GM12872 (cell line): ENCODE data around the gene AOX1.

Source experiments
- TF ChIP-seq, protein P1 (sequence below): IDR thresholded peaks from 3 replicates; pipeline ENCODE4 v1.5.1; 2011; ENCODE audit warnings: low read depth, mild to moderate bottlenecking, low read length, moderate library complexity; ENCODE audit not compliant: insufficient read depth

AOX1 gene

DNA sequence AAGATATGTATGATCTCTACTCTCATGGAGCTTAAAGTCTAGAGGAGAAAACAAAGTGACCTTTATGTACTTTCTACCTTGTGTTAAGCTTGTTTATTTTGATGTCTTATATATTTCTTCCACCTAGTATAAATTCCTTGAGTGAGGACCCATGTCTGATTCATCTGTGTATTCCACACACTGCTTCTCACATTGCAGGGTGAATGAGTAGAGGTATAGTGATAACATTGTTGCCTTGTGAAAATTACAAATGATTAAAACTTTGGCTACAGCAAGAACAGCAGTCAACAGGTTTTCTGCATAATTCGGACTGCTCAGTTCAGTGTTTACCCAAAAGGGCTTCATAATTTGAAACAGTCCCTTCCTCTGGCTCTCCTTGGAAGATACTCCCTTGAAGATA, 36.3 kb downstream of the AOX1 start:
- TF ChIP-seq, protein P1, sequence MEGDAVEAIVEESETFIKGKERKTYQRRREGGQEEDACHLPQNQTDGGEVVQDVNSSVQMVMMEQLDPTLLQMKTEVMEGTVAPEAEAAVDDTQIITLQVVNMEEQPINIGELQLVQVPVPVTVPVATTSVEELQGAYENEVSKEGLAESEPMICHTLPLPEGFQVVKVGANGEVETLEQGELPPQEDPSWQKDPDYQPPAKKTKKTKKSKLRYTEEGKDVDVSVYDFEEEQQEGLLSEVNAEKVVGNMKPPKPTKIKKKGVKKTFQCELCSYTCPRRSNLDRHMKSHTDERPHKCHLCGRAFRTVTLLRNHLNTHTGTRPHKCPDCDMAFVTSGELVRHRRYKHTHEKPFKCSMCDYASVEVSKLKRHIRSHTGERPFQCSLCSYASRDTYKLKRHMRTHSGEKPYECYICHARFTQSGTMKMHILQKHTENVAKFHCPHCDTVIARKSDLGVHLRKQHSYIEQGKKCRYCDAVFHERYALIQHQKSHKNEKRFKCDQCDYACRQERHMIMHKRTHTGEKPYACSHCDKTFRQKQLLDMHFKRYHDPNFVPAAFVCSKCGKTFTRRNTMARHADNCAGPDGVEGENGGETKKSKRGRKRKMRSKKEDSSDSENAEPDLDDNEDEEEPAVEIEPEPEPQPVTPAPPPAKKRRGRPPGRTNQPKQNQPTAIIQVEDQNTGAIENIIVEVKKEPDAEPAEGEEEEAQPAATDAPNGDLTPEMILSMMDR = no peak

DNA sequence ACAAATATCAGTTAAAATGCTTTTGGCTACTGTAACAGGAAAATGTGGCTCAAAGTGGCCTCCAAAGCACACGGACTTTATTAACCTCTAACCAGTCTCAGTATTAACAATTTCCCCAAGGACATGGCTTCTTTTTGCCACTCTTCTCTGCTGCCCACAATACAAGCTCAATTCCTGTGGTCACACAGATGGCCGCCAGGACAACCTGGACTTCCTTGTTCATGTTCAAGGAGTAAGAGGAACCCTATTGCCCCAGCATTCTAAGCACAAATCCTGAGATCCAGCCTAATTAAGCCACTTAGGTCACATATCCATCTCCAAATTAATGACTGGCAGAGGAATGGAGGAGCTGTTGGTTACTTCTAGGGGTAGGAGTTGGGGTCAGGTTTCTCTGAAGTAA, 38.2 kb downstream of the AOX1 start:
- TF ChIP-seq, protein P1 = no peak

DNA sequence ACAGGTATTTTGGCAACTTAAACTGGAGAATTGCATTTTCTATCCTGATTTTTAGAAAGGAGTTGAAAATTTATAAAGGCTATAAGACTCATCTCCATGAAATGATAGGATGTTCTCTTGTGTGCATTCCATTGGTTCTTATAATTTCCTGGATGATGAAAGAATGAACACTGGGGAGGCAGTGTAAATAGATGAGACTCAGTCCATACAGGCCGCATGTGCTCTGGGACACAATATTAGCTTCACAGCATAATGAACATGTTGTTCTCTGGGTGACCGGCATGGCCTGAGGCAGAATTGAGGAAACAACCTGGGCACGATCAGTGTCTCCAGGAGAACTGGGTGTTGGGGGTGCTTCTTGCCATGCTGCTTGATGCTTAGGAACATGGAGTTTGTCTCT, 38.8 kb downstream of the AOX1 start:
- TF ChIP-seq, protein P1 = no peak

DNA sequence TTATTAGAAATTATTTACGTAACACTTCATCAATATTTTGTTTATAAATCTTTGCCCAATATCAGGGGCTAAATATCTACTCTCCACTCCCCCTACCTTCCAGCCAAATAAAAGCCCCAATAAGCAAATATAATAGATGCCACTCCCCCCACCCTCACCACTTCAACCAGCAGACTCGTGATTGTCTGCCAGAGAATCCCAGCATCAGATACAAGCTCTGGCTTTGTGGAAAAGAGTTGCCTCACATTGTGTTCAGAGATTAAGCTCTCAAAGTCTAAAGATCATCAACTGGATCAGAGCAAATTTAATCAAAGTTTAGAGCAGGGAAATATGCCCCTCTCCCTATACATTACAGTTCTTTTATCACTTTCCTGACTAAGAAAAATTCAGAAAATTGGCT, 39.5 kb downstream of the AOX1 start:
- TF ChIP-seq, protein P1 = no peak

DNA sequence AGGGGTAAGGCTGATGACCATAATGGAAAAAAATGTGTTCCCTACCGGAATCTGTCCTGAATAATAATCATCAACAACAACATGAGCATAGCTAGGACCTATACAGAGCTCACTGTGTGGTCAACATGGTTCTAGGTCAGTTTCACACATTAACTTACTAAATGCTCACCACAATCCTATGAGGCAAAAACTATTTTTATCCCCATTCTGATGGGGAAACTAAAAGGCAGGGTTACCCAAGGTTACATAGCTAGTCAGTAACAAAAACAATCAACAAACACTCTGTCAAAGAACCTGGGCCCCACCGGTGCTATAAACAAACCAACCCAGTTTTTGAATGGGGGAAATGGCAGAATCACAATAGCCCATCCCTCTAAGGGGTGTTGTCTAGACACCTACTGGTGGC, 40.1 kb downstream of the AOX1 start:
- TF ChIP-seq, protein P1 = no peak

DNA sequence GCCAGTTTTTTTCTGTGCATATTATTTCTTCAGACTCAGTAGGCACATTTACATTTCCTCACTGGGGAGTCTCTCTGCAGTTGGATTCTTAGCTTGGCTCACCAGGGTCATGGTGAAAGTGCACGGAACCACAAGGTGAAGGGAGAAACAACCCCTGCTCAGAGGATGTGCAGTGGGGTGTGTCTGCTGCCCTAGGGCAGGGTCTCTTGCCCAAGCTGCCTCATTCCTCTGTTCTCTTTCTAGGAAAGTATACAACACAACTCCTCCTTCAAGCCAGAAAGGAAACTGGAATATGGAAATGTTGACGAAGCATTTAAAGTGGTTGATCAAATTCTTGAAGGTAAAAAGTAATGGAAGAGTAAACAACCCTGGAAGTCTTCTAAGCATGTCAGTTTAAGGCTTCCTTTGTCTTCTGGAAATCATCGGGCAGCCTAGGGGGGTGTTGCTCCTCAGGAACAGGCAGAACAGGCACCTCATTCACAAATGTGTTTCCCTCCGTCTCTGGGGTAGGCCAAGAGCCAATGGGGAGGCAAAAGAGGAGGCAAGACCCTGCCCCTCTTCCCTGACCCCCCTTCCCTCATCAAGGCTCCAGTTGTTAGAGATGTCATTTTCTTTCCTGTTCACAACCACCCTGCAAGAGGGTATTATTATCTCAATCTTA, 41.4 kb downstream of the AOX1 start:
- TF ChIP-seq, protein P1 = no peak

DNA sequence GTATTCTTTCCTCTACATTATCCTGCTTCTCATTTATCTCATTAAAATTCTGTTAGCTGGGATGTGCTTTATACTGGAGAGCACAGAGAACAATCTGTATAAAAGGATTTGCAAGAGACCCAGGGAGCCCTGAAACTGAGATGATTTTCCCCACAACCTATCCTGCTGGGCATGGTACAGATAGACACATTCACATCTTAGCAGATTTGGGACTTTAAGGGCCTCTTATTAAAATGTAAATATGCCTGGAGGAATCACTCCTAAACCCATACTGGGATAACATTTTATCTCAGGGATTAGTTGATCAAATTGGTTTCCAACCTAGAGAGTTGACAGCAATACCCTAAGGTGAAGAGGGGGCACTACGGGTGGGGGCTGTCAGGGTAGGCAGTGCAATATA, 45.5 kb downstream of the AOX1 start:
- TF ChIP-seq, protein P1 = no peak
